IPS DF 4.7 (cell line): ENCODE results near the gene NEK2.

Experiments
- DNase-seq: peaks from one replicate; pipeline ENCODE4 v3.0.0-alpha.2; 2013; ENCODE audit warnings: low spot score; ENCODE audit errors: extremely low read depth

The NEK2 gene

GRCh38 chr1:211612786-211613107 lies 62.7 kb downstream of the NEK2 start:
- no peak for DNase-seq
